ENCODE results near the gene KIF2B.

KIF2B gene

GRCh38 chr17:53822764-53823163 is at the start of gene KIF2B:
KIF2B (plus strand) TSS chr17:53822927; CDS start chr17:53823034, 107 bp downstream.
- H3K27ac ChIP-seq: no peak within 1 kb of the TSS
- TF ChIP-seq CTCF (IDR thresholded peaks at IDR 0.05): no peak
- no peak for DNase-seq (ENCODE audit: low spot score)

GRCh38 chr17:53780320-53780719 is 42.4 kb upstream of the KIF2B start:
- DNase-seq (ENCODE audit: low spot score): no peak
- no peak for TF ChIP-seq CTCF (IDR thresholded peaks at IDR 0.05)
- Histone ChIP-seq H3K27ac (no peak overlapping the region), H3K4me3 (no peak overlapping the region)

More at GRCh38 chr17:53822764-53823163, at the start of gene KIF2B:
- no peak within 1 kb of the TSS for H3K4me3 ChIP-seq

- H3K27ac ChIP-seq: no peak overlapping the region
- TF ChIP-seq CTCF (IDR thresholded peaks at IDR 0.05): no peak
- no peak overlapping the region for H3K4me3 ChIP-seq
- no peak for DNase-seq (ENCODE audit: low spot score)
Measured at GRCh38 chr17:53791551-53791950, 31.2 kb upstream of the KIF2B start.

- no peak overlapping the region for H3K27ac ChIP-seq
- no peak for TF ChIP-seq CTCF (IDR thresholded peaks at IDR 0.05)
- DNase-seq (ENCODE audit: low spot score): no peak
- no peak overlapping the region for H3K4me3 ChIP-seq
Measured at GRCh38 chr17:53792451-53792850, 30.3 kb upstream of the KIF2B start.

GRCh38 chr17:53792997-53793396 is 29.7 kb upstream of the KIF2B start:
- H3K27ac ChIP-seq: no peak overlapping the region

GRCh38 chr17:53794875-53795274 is 27.9 kb upstream of the KIF2B start:
- TF ChIP-seq CTCF (IDR thresholded peaks at IDR 0.05): no peak
- DNase-seq (ENCODE audit: low spot score): no peak
- Histone ChIP-seq H3K4me3 (no peak overlapping the region), H3K27ac (no peak overlapping the region)

More at GRCh38 chr17:53792997-53793396, 29.7 kb upstream of the KIF2B start:
- no peak for TF ChIP-seq CTCF (IDR thresholded peaks at IDR 0.05)
- no peak overlapping the region for H3K4me3 ChIP-seq
- DNase-seq (ENCODE audit: low spot score): no peak

- Histone ChIP-seq H3K4me3 (no peak overlapping the region), H3K27ac (no peak overlapping the region)
- no peak for TF ChIP-seq CTCF (IDR thresholded peaks at IDR 0.05)
- no peak for DNase-seq (ENCODE audit: low spot score)
Measured at GRCh38 chr17:53796642-53797041, 26.1 kb upstream of the KIF2B start.

Measured in coronary artery (tissue), 2 donors.